IMR-90 (cell line): ENCODE measurements around the gene ASTN2. TPM values are rescaled to one million over a fixed set of nuclear protein-coding genes. Genes with fewer than 3 reads are reported as not detected.

Experiments used
- ATAC-seq: fragments of 200-7000 bp; cut with Tn5 transposase; 2 replicates; pipeline ENCODE4 v1.9.1; 2020; ENCODE audit warnings: low read depth, mild to moderate bottlenecking, moderate library complexity
- BruUV-seq: library from RNA; stranded (reverse); fragments of 400-500 nt; replicated peaks from 2 replicates; lab custom pipeline; 2021; lab: Mats Ljungman, UMichigan
- CTCF ChIA-PET: fragments of 300-600 bp; formaldehyde crosslinking; extraction: SDS; loops from one replicate; lab custom pipeline; 2021; ENCODE audit warnings: antibody characterized with exemption; lab: Yijun Ruan, JAX
- POLR2A ChIA-PET: fragments of 300-600 bp; sonication (Branson Sonifier 250); formaldehyde crosslinking; loops from one replicate; lab custom pipeline; 2022; ENCODE audit warnings: antibody characterized with exemption; ENCODE audit not compliant: unreplicated experiment; lab: Charles Lee
- DNase-seq: peaks from one replicate; pipeline ENCODE4 v3.0.0; 2013
- H2AFZ ChIP-seq: replicated peaks from 2 replicates; pipeline ENCODE3; 2013; ENCODE audit warnings: low read length, mild to moderate bottlenecking; ENCODE audit not compliant: poor library complexity
- H2AK5ac ChIP-seq: 2 replicates; pipeline ENCODE4 v1.6.1; 2013; ENCODE audit warnings: low read depth, low read length, inconsistent platforms
- H2AK9ac ChIP-seq: replicated peaks from 2 replicates; pipeline ENCODE3; 2013; ENCODE audit warnings: mild to moderate bottlenecking, low read depth, low read length, moderate library complexity; ENCODE audit not compliant: poor library complexity
- H2BK120ac ChIP-seq: 2 replicates; pipeline ENCODE4 v1.6.1; 2013; ENCODE audit warnings: low read depth, low read length, inconsistent platforms
- H2BK15ac ChIP-seq: 3 replicates; pipeline ENCODE4 v1.6.1; 2013; ENCODE audit warnings: low read depth, low read length, inconsistent platforms
- H2BK20ac ChIP-seq: 2 replicates; pipeline ENCODE4 v1.6.1; 2013; ENCODE audit warnings: low read depth, mild to moderate bottlenecking, inconsistent platforms, low read length, moderate library complexity
- H2BK5ac ChIP-seq: 2 replicates; pipeline ENCODE4 v1.6.1; 2013; ENCODE audit warnings: mild to moderate bottlenecking, low read depth, low read length, inconsistent platforms; ENCODE audit not compliant: poor library complexity, severe bottlenecking
- H3K14ac ChIP-seq: replicated peaks from 2 replicates; pipeline ENCODE4 v1.6.1; 2013; ENCODE audit warnings: low read depth, low read length, inconsistent platforms
- H3K18ac ChIP-seq: 2 replicates; pipeline ENCODE4 v1.6.1; 2013; ENCODE audit warnings: low read depth, low read length, control low read depth
- H3K23ac ChIP-seq: 2 replicates; pipeline ENCODE4 v1.6.1; 2013; ENCODE audit warnings: low read depth, low read length, inconsistent platforms
- H3K27ac ChIP-seq: 2 replicates; pipeline ENCODE4 v1.5.1; 2013; ENCODE audit warnings: mild to moderate bottlenecking, control low read depth, low read length; ENCODE audit not compliant: insufficient read depth
- H3K27me3 ChIP-seq: 2 replicates; pipeline ENCODE4 v1.6.1; 2013; ENCODE audit warnings: low read length; ENCODE audit not compliant: control insufficient read depth, insufficient read depth
- H3K36me3 ChIP-seq: 2 replicates; pipeline ENCODE4 v1.6.1; 2013; ENCODE audit warnings: low read length, mixed read lengths; ENCODE audit not compliant: control insufficient read depth, insufficient read depth
- H3K4ac ChIP-seq: 2 replicates; pipeline ENCODE4 v1.6.1; 2013; ENCODE audit warnings: low read depth, low read length, inconsistent platforms
- H3K4me1 ChIP-seq: 2 replicates; pipeline ENCODE4 v1.6.1; 2013; ENCODE audit warnings: low read length, mixed read lengths; ENCODE audit not compliant: control insufficient read depth, insufficient read depth
- H3K4me2 ChIP-seq: 2 replicates; pipeline ENCODE4 v1.6.1; 2013; ENCODE audit warnings: low read depth, mild to moderate bottlenecking, control low read depth, low read length, moderate library complexity
- H3K4me3 ChIP-seq: 2 replicates; pipeline ENCODE4 v1.5.1; 2013; ENCODE audit warnings: low read depth, mild to moderate bottlenecking, control low read depth, low read length, moderate library complexity; ENCODE audit not compliant: insufficient read depth
- H3K56ac ChIP-seq: 2 replicates; pipeline ENCODE4 v1.6.1; 2013; ENCODE audit warnings: low read length, inconsistent platforms; ENCODE audit not compliant: insufficient read depth; ENCODE audit errors: extremely low read depth
- H3K79me1 ChIP-seq, 2 experiments: 2 replicates each; pipeline ENCODE4 v1.6.1; 2013; ENCODE audit warnings: low read length in 2 of 2, inconsistent platforms in 1 of 2, low read depth in 1 of 2
- H3K9ac ChIP-seq: 2 replicates; pipeline ENCODE4 v1.6.1; 2013; ENCODE audit warnings: low read depth, low read length, control low read depth
- H3K9me1 ChIP-seq: 2 replicates; pipeline ENCODE4 v1.6.1; 2013; ENCODE audit warnings: low read length, inconsistent platforms; ENCODE audit not compliant: insufficient read depth
- H3K9me3 ChIP-seq: 2 replicates; pipeline ENCODE4 v1.6.1; 2013; ENCODE audit warnings: low read length; ENCODE audit not compliant: control insufficient read depth, insufficient read depth
- H4K20me1 ChIP-seq: 2 replicates; pipeline ENCODE4 v1.6.1; 2013; ENCODE audit warnings: low read length, inconsistent platforms; ENCODE audit not compliant: insufficient read depth
- H4K5ac ChIP-seq: 2 replicates; pipeline ENCODE4 v1.6.1; 2013; ENCODE audit warnings: mild to moderate bottlenecking, low read depth, low read length, control low read depth
- H4K8ac ChIP-seq, 2 experiments: 2 replicates each; pipeline ENCODE4 v1.6.1; 2013; ENCODE audit warnings: low read depth in 2 of 2, low read length in 2 of 2, control low read depth in 1 of 2, inconsistent platforms in 1 of 2
- H4K91ac ChIP-seq: 2 replicates; pipeline ENCODE4 v1.6.1; 2013; ENCODE audit warnings: low read depth, low read length, inconsistent platforms; ENCODE audit not compliant: insufficient read depth
- BHLHE40 ChIP-seq: fragments of 150-350 bp; IDR thresholded peaks from 2 replicates; pipeline ENCODE4 v1.6.1; 2016; ENCODE audit warnings: mild to moderate bottlenecking, low read depth, low read length
- CHD1 ChIP-seq: IDR thresholded peaks from 2 replicates; pipeline ENCODE4 v1.6.1; 2012; ENCODE audit warnings: low read depth, low read length, improper control_type of control experiment
- CTCF ChIP-seq: conservative IDR thresholded peaks from 2 replicates; pipeline ENCODE4 v1.5.1; 2012; ENCODE audit warnings: mild to moderate bottlenecking, low read depth, low read length, improper control_type of control experiment
- ELK1 ChIP-seq: fragments of 150-350 bp; IDR thresholded peaks from 2 replicates; pipeline ENCODE4 v1.6.1; 2016; ENCODE audit warnings: low read depth, mild to moderate bottlenecking, low read length, moderate library complexity, borderline replicate concordance
- FOS ChIP-seq: fragments of 150-350 bp; IDR thresholded peaks from 2 replicates; pipeline ENCODE4 v1.6.1; 2016; ENCODE audit warnings: low read depth, low read length
- MAFK ChIP-seq: IDR thresholded peaks from 2 replicates; pipeline ENCODE4 v1.6.1; 2012; ENCODE audit warnings: low read depth, low read length, improper control_type of control experiment
- MAZ ChIP-seq: IDR thresholded peaks from 2 replicates; pipeline ENCODE4 v1.6.1; 2012; ENCODE audit warnings: low read depth, mild to moderate bottlenecking, low read length, improper control_type of control experiment, moderate library complexity, borderline replicate concordance
- MXI1 ChIP-seq: IDR thresholded peaks from 2 replicates; pipeline ENCODE4 v1.6.1; 2012; ENCODE audit warnings: low read depth, mild to moderate bottlenecking, low read length, moderate library complexity, borderline replicate concordance
- NFE2L2 ChIP-seq: fragments of 150-350 bp; IDR thresholded peaks from 2 replicates; pipeline ENCODE4 v1.6.1; 2016; ENCODE audit warnings: low read depth, mild to moderate bottlenecking, low read length
- POLR2A ChIP-seq: IDR thresholded peaks from 2 replicates; pipeline ENCODE4 v1.6.1; 2012; ENCODE audit warnings: mild to moderate bottlenecking, low read depth, low read length
- RAD21 ChIP-seq: IDR thresholded peaks from 2 replicates; pipeline ENCODE4 v1.6.1; 2012; ENCODE audit warnings: low read length, improper control_type of control experiment
- RCOR1 ChIP-seq: IDR thresholded peaks from 2 replicates; pipeline ENCODE4 v1.6.1; 2012; ENCODE audit warnings: mild to moderate bottlenecking, low read length, improper control_type of control experiment; ENCODE audit not compliant: insufficient replicate concordance
- RFX5 ChIP-seq: IDR thresholded peaks from 2 replicates; pipeline ENCODE4 v1.8.0; 2012; ENCODE audit warnings: low read depth, mild to moderate bottlenecking, low read length, moderate library complexity
- SMC3 ChIP-seq: fragments of 150-350 bp; IDR thresholded peaks from 2 replicates; pipeline ENCODE4 v1.6.1; 2016; ENCODE audit warnings: low read depth, mild to moderate bottlenecking, antibody characterized with exemption, low read length, moderate library complexity
- USF2 ChIP-seq: fragments of 150-350 bp; IDR thresholded peaks from 2 replicates; pipeline ENCODE4 v1.6.1; 2017; ENCODE audit warnings: mild to moderate bottlenecking, antibody characterized with exemption, low read length, low read depth
- WGBS, 2 experiments: methylation state at CpG; one replicate each; pipeline versions ENCODE4 v1.1.5 to v1.1.7; 2013; ENCODE audit warnings: missing lambda C conversion rate in 2 of 2; ENCODE audit not compliant: insufficient read length in 1 of 2; ENCODE audit errors: extremely low coverage in 2 of 2; 5-methylcytosine and 5-hydroxymethylcytosine counted together
- dilution Hi-C: fragments of 300-500 bp; cut with HindIII; formaldehyde crosslinking; loops from one replicate; pipeline ENCODE4 v1.14.3; 2018; ENCODE audit warnings: low sequenced_read_pairs; ENCODE audit not compliant: unreplicated experiment
- in situ Hi-C: fragments of 300-500 bp; cut with MboI; formaldehyde crosslinking; loops from 3 replicates; pipeline ENCODE4 v1.14.3; 2019; ENCODE audit warnings: low sequenced_read_pairs, inconsistent platforms, mixed read lengths
- intact Hi-C: fragments of 100-400 bp; cut with micrococcal nuclease; formaldehyde crosslinking; loops from 2 replicates; pipeline ENCODE4 v1.10.0; 2022
- polyA plus RNA-seq, 3 experiments: library from polyadenylated mRNA; depleted of rRNA; stranded (reverse); fragments of >200 nt; gene quantifications; 2 replicates each; pipeline ENCODE4 v1.2.3, GENCODE V29; 2012; ENCODE audit warnings: low replicate concordance in 1 of 3
- total RNA-seq: library from RNA; depleted of rRNA; stranded (reverse); fragments of >200 nt; gene quantifications from 2 replicates; pipeline ENCODE4 v1.2.3, GENCODE V29; 2012

The ASTN2 gene
- total and polyA plus RNA-seq, 2 of the 4 experiments (the other 2 are of a cell fraction): 3.8 to 6.8 TPM

- dilution Hi-C loops: no loop called here
- no peak overlapping the region for H2AK9ac ChIP-seq
- H3K79me1 ChIP-seq: no peaks in the 10 kb centered on the region
- no peak overlapping the region for H2BK120ac ChIP-seq
- H4K20me1 ChIP-seq: no peaks in the 10 kb centered on the region
- no peaks in the 10 kb centered on the region for H3K9me1 ChIP-seq
- H3K18ac ChIP-seq: no peak overlapping the region
- POLR2A ChIA-PET: no interaction called here
- no peak overlapping the region for H2BK5ac ChIP-seq
- no peaks in the 10 kb centered on the region for H3K4me1 ChIP-seq
- H2BK15ac ChIP-seq: no peak overlapping the region
- intact Hi-C loops: no loop called here
- no peak for ATAC-seq
- H3K23ac ChIP-seq: no peak overlapping the region
- peaks cover 5% of the 10 kb centered on the region for H3K9me3 ChIP-seq
- no peak overlapping the region for H3K9ac ChIP-seq
- no peak overlapping the region for H3K14ac ChIP-seq
- DNase-seq: no peak
- no peaks in the 10 kb centered on the region for H3K36me3 ChIP-seq
- no peak overlapping the region for H2AK5ac ChIP-seq
- WGBS, 2 experiments: no CpG with 5 or more reads among the region's 4 CpGs
- no peak overlapping the region for H4K91ac ChIP-seq
- no peak overlapping the region for H4K5ac ChIP-seq
- H3K27me3 ChIP-seq: no peaks in the 10 kb centered on the region
- no peak overlapping the region for H3K27ac ChIP-seq
- H2BK20ac ChIP-seq: no peak overlapping the region
- CTCF ChIA-PET: no interaction called here
- no peak overlapping the region for H3K56ac ChIP-seq
- BruUV-seq: no TSS peak
- H3K4me3 ChIP-seq: no peak overlapping the region
- H3K4ac ChIP-seq: no peak overlapping the region
- H4K8ac ChIP-seq: no peak overlapping the region
- in situ Hi-C loops: no loop called here
- TF ChIP-seq CTCF (no peak), RAD21 (no peak), CHD1 (no peak), MXI1 (no peak), USF2 (no peak), NFE2L2 (no peak), RFX5 (no peak), MAFK (no peak), MAZ (no peak), POLR2A (no peak), RCOR1 (no peak), FOS (no peak), SMC3 (no peak), BHLHE40 (no peak), ELK1 (no peak)
- no peak overlapping the region for H3K4me2 ChIP-seq
- H2AFZ ChIP-seq: no peak overlapping the region
Measured at GRCh38 chr9:117435630-117436261, 20.9 kb upstream of the ASTN2 start.
